Cardiac muscle cell (in vitro differentiated cells and primary cell): ENCODE measurements around the gene EXOC4. TPM values are rescaled to one million over a fixed set of nuclear protein-coding genes. Genes with fewer than 3 reads are reported as not detected.

Experiments used
- DNase-seq, 2 donors: peaks; one replicate each; pipeline versions ENCODE4 v3.0.0 to v3.0.0-alpha.2; 2010 to 2017; ENCODE audit warnings: low read depth in 1 of 2, low spot score in 1 of 2
- H3K27ac ChIP-seq: fragments of 200-600 bp; sonication (generic); 2 replicates; pipeline ENCODE4 v1.5.1; 2016
- H3K27me3 ChIP-seq: fragments of 200-600 bp; sonication (generic); 2 replicates; pipeline ENCODE4 v1.6.0; 2016; ENCODE audit warnings: control low read depth
- H3K36me3 ChIP-seq: fragments of 200-600 bp; sonication (generic); 2 replicates; pipeline ENCODE4 v1.5.1; 2016; ENCODE audit warnings: control low read depth
- H3K4me1 ChIP-seq: fragments of 200-600 bp; sonication (generic); 2 replicates; pipeline ENCODE4 v1.8.1; 2017; ENCODE audit warnings: low read depth, mild to moderate bottlenecking, mixed run types
- H3K4me3 ChIP-seq: fragments of 200-600 bp; sonication (generic); 2 replicates; pipeline ENCODE4 v1.5.1; 2016; ENCODE audit warnings: mild to moderate bottlenecking
- H3K9me3 ChIP-seq: fragments of 200-600 bp; sonication (generic); 2 replicates; pipeline ENCODE4 v1.5.1; 2017; ENCODE audit warnings: low read depth, mild to moderate bottlenecking, control low read depth
- CTCF ChIP-seq: IDR thresholded peaks from 2 replicates; pipeline ENCODE4 v1.5.1; 2012; ENCODE audit warnings: low read depth, mild to moderate bottlenecking, low read length
- polyA plus RNA-seq: library from polyadenylated mRNA; unstranded; fragments of >200 nt; fragmentation: Nextera tagmentation; extraction: Ambion mirVana; gene quantifications from 2 replicates; pipeline ENCODE4 v1.2.1, GENCODE V29; 2016
- total RNA-seq: library from RNA; depleted of rRNA; stranded (reverse); fragments of >200 nt; gene quantifications from 2 replicates; pipeline ENCODE4 v1.2.3, GENCODE V29; 2016

The EXOC4 gene
- total and polyA plus RNA-seq, 2 experiments from 2014 or later: 33.6 to 46.0 TPM

- Histone ChIP-seq H3K27me3 (no peaks in the 10 kb centered on the region), H3K36me3 (peaks cover 11% of the 10 kb centered on the region), H3K4me1 (peaks cover 2% of the 10 kb centered on the region), H3K9me3 (no peaks in the 10 kb centered on the region), H3K27ac (no peak overlapping the region), H3K4me3 (no peak overlapping the region)
- TF ChIP-seq CTCF: no peak
- no peak for DNase-seq
Observed at GRCh38 chr7:133290676-133291333, 37.9 kb downstream of the EXOC4 start.

- Histone ChIP-seq H3K9me3 (no peaks in the 10 kb centered on the region), H3K4me1 (peaks cover 4% of the 10 kb centered on the region), H3K27ac (no peak overlapping the region), H3K27me3 (no peaks in the 10 kb centered on the region), H3K4me3 (no peak overlapping the region), H3K36me3 (peaks cover 11% of the 10 kb centered on the region)
- TF ChIP-seq CTCF: no peak
- no peak for DNase-seq
Observed at GRCh38 chr7:133292631-133293030, 39.8 kb downstream of the EXOC4 start.

- Histone ChIP-seq H3K36me3 (peaks cover 11% of the 10 kb centered on the region), H3K4me1 (peaks cover 4% of the 10 kb centered on the region), H3K9me3 (no peaks in the 10 kb centered on the region), H3K27ac (no peak overlapping the region), H3K4me3 (no peak overlapping the region), H3K27me3 (no peaks in the 10 kb centered on the region)
- TF ChIP-seq CTCF: no peak
- DNase-seq: no peak
Observed at GRCh38 chr7:133293384-133294160, 40.7 kb downstream of the EXOC4 start.

- no peak overlapping the region for H3K4me3 ChIP-seq
- H3K27ac ChIP-seq: no peak overlapping the region
- TF ChIP-seq CTCF: no peak
- no peaks in the 10 kb centered on the region for H3K27me3 ChIP-seq
- H3K4me1 ChIP-seq: peaks cover 4% of the 10 kb centered on the region
- H3K9me3 ChIP-seq: no peaks in the 10 kb centered on the region
- peaks cover 10% of the 10 kb centered on the region for H3K36me3 ChIP-seq
- DNase-seq: no peak
Observed at GRCh38 chr7:133294234-133294633, 41.4 kb downstream of the EXOC4 start.

- no peak for DNase-seq
- H3K36me3 ChIP-seq: no peaks in the 10 kb centered on the region
- TF ChIP-seq CTCF: no peak
- peaks cover 4% of the 10 kb centered on the region for H3K4me1 ChIP-seq
- no peak overlapping the region for H3K27ac ChIP-seq
- H3K9me3 ChIP-seq: no peaks in the 10 kb centered on the region
- no peak overlapping the region for H3K4me3 ChIP-seq
- H3K27me3 ChIP-seq: no peaks in the 10 kb centered on the region
Observed at GRCh38 chr7:133295484-133295883, 42.6 kb downstream of the EXOC4 start.
